IPS DF 4.7 (cell line): ENCODE data around the gene ADISSP.

Source experiments
- DNase-seq: peaks from one replicate; pipeline ENCODE4 v3.0.0-alpha.2; 2013; ENCODE audit warnings: low spot score; ENCODE audit errors: extremely low read depth

ADISSP gene

DNA sequence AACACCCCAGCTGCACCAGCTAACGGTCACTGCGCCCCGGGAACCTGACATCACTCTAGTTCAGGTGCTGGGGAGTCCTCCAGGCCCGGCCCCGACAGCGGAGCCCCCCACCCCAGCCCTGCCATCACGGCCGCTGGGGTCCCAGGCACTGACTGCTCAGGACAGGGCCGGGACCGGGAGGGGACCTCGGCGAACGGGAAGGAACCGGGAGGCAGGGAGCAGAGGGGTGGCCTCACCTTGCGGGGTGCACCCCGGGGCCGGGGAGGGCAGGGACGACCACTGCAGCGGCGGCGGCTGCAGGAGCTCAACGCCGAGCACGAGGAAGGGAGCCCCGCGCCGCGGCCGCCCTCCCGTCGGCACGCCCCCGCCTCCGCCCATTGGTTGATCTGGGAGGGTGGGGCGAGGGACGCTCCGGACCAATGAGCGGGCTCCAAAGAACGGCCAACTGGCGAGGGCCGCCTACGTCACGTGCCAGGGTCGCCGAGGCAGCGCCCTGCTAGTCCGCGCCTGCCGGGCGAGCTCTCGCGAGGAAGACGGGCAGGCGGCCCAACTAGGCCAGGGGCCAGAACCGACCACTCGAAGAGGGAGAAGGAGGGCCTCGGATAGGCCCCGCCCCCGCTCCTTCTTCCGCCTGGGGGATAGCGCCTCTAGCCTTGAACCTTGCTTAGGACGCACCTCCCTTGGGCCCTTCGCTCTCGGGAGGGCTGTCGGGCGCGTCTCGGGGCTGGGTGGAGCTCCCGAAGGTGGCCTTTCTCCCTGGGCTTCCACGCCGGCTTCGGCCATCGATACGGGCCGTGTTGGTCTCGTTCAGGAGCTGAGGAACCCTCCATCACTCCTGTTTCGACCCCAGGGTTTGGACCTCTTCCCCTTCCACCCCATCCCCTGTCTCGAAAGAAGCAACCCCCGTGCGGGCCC is at the start of gene ADISSP:
Gene ADISSP (minus strand): TSS at position 327 of the 915 bp plus-strand sequence. CDS start 7,653 bp downstream, outside the sequence.
- peak; percentile 86 for DNase-seq

DNA sequence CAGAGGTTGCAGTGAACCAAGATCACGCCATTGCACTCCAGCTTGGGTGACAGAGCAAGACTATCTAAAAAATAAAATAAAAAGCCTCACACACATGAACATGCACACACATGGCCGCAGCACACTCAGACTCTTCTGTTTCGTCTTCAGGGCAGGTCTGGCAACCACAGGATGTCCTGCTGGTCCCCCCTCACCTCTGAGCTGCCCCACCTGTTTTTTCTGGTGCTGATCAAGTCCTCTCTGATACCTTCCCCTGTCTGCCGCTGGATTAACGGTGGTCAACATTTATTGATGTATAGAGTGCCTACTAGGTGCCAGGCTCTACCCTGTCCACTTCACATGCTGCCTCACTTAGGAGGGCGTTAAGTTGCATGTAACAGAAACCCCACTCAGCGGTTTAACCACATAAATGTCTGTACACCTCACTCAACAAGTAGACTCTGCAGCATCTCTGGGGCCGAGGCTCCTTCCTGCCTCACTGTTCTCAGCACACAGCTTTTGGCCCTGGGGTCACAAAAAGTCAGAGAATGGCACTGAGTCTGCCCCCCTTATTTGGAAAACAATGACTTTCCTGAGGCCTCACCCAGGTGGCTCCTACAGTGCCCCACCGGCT is 48.3 kb upstream of the ADISSP start:
- no peak for DNase-seq

DNA sequence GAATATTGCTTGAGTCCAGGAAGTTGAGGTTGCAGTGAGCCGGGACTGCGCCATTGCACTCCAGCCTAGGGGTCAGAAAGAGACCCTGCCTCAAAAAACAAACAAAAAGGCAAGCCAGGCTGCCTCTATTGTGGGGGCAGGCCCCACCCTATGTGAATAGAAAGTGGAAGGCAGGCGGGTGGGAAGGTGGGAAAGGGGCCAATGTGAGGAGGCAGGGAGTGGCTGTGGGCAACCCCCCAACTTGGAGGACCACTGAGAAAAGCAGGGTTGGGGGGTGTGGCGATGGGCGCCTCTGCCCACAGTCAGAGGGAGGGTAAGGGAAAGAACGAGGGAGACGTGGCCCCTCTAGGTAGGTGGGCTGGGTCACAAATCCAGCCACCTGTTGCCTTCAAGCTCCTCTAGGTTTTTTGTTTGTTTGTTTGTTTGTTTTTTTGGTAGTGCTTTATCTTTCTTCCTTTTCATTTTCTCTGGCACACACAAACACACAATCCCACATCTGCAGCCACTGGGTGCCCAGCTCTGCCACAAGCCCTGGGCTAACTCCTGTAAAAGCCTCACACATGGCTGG is 47.5 kb upstream of the ADISSP start:
- no peak for DNase-seq

DNA sequence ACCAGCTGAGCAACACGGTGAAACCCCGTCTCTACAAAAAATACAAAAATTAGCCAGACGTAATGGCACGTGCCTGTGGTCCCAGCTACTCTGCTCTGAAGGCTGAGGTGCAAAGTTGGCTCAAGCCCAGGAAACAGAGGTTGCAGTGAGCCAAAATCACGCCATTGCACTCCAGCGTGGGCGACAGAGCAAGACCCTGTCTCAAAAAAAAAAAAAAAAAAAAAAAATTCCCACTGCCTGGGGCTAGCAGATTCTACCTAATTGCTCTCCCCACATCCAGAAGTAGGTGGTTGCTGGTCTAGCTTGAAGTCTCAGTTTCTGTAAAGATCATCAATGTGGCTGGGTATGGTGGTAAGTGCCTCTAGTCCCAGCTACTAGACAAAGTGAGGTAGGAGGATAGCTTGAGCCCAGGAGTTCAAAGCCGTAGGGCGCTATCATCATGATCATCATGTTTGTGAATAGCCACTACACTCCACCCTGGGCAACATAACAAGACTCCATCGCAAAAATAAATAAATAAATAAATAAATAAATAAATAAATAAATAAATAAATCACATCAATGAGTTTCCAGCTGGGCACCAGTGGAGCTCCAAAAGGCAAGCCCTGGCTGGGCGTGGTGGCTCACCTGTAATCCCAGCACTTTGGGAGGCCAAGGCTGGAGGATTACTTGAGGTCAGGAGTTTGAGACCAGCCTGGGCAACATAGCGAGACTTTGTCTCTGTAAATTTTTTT is 46.5 kb upstream of the ADISSP start:
- DNase-seq, result no peak

DNA sequence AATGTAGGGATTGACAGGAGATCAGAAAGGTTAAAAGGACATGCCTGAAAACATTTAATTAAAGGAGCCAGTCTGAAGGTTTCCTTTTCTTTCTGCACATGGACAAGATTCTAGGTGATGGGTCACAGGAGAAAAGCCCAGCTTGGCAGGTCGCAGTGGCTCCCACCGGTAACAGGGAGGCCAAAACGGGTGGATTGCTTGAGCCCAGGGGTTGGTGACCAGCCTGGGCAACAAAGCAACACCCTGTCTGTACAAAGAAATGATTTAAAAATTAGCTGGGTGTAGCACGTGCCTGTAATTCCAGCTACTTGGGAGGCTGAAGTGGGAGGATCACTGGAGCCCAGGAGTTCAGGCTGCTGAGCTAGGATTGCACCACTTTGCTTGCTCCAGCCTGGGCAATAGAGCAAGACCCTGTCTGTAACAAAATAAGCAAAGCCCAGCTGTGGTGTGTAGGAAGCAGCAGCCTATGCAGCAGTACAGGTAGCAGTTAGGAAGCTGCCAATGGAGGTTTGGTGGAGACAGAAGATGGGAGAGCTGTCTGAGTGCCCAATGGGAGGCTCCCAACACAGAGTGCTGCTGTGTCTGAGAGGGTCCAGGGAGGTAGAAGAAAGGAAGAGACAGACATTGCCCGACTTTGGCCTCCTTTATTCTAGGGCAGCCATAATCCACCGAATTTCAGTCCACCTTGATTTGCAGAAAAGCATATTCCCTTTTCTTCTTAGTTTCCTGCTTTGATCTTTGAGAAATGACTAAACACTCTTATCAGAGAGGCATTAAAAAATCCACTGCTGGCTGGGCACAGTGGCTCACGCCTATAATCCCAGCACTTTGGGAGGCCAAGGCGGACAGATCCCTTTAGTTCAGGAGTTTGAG is 45.7 kb upstream of the ADISSP start:
- DNase-seq, result no peak

DNA sequence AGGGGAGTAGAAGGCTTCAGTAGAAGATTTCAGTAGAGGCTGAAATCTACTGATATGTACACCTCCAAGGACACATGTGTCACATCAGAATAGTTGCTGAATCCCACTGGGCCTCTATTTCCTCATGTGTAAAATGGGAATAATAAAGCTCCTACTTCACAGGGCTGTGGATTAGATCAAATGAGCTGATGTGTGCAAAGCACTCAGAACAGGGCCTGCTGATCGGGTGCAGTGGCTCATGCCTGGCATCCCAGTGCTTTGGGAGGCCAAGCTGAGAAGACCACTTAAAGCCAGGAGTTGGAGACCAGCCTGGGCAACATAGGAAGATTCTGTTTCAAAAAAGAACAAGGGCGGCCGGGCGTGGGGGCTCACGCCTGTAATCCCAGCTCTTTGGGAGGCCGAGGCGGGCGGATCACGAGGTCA is 44.7 kb upstream of the ADISSP start:
- DNase-seq, result no peak

DNA sequence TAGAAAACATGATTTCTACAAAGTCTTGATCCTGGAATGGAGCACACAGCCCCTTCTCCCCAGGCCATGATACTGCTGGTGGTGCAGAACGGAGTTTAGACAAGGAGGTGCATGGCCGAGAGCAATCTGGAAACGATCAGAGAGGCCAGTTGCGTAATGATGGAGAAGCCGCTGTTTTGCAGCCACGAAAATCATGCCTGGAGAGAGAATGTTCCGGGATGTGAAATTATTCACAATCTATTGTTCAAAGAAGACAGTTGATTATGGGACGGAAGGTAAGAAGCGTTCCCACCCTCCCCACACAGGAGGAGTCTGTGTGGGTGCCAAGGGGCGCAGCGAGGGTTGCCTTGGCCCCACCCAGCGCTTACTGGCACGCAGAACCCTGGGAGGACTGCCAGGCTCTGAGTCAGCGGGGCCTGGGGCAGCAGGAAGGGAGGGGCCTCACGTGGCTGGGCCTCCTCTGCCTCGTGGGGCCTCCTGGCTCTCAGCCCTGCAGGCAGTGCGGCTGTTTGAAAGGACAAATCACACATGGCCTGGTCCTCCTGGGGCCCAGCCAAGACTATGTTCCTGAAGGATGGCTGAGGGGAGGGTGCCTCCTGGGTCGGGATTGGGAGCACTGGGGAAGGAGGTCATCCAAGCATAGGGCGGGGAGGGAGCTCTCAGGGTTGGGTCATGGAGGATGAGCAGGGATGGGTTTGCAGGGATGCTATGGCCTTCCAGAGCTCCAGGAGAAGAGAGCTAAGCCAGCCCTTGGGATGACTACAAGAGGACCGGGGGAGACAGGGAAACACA is 44.1 kb upstream of the ADISSP start:
- no peak for DNase-seq

DNA sequence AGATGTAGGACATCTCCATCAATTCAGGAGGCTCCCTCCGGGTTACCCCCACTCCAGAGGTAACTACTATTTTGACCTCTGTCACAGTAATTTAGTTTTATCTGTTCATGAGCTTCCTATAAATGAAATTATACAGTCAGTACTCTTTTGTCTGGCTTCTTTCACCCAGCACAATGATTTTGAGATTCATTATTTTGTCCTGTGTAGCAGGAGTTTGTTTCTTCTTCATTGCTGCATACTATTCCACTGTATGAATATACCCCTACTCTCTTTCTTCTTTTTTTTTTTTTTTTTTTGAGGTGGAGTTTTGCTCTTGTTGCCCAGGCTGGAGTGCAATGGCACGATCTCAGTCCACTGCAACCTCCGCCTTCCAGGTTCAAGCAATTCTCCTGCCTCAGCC is 41.0 kb upstream of the ADISSP start:
- DNase-seq, result no peak

DNA sequence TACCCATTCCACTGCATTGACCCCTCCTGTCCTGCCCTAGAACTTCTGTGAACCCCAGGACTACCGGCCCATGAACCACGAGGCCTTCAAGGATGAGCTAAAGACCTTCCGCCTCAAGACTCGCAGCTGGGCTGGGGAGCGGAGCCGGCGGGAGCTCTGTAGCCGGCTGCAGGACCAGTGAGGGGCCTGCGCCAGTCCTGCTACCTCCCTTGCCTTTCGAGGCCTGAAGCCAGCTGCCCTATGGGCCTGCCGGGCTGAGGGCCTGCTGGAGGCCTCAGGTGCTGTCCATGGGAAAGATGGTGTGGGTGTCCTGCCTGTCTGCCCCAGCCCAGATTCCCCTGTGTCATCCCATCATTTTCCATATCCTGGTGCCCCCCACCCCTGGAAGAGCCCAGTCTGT is 37.2 kb upstream of the ADISSP start:
- DNase-seq, result no peak

DNA sequence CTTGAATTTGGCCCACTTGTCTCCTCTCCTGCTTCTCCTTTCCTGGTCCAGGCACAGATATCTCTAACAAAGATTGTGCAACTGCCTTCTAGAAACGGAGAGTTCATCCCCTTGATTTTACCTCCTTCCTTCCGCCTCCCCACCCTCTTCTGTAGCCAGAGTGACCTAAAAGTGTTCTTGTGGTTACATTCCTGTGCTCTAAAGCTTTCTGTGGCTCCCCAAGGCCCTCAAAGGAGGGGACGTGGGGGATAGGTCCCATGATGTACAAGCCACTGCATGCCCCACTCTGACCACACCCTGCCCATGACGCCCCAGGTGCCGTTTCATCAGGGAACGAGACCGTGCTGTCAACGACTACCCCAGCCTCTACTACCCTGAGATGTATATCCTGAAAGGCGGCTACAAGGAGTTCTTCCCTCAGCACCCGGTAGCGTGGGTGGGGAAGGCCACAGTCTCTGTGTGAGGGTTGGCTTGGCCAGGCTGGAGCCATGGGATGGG is 36.8 kb upstream of the ADISSP start:
- no peak for DNase-seq

DNA sequence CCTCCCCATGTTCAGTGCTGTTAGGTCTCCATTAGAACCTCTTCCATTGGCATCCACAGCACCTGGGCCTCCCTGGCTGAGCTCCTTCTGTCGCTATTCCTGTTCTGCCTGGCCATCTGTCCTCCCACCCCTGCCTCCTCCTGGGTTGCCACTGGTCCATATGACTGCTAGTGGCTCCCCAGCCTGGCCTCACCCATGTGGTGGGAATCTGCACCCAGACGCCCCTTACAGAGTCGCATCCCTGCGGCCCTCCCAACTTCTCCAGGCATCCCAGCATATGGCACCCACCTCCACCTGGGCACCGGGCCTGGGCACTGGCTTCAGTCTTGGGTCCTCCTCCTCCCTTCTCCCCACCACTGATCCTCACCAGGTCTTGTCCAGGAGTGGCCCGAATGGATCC is 36.3 kb upstream of the ADISSP start:
- no peak for DNase-seq

DNA sequence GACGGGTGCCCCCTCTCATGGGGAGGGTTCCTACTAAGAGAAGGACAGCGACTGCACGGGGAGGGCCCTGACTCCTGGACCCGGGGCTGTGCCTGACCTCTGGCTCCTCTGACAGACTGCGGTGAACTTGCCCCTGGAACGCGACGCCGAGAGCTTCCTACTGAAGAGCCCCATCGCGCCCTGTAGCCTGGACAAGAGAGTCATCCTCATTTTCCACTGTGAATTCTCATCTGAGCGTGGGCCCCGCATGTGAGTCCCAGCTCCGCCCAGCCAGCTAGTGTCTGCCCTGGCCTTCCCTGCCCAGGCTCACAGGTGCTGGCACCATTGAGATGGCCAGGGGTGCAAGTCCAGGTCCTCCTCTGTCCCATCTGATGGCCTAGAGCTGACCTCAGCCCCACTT is 35.7 kb upstream of the ADISSP start:
- DNase-seq, result no peak

DNA sequence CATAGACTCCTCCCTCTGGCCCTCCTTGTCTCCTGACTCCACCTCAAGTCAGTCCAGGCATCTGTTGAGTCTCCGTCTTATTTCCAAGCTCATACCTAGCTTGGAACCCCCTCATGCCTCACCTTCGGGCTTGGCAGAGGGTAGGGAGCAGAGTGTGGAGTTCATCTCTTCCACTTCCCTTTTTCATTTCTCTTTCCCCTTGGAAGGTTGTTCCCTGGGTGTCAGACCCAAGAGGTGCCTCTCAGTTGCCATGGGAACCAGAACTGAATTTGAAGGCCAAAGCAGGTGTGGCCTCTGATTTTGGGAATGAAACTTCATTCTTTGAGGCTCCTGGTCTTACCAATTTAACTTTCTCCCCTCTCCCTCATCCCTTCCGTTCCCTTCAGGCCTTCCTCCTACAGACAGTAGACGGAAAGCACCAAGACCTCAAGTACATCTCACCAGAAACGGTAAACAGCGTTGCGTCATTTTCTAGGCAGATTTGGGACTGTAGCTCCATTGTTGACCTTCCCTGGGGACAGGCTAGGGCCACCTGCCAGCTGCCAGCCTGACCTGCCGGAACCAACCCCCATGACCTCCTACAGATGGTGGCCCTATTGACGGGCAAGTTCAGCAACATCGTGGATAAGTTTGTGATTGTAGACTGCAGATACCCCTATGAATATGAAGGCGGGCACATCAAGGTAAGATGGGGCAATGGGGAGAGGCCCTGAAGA is 35.1 kb upstream of the ADISSP start:
- no peak for DNase-seq

DNA sequence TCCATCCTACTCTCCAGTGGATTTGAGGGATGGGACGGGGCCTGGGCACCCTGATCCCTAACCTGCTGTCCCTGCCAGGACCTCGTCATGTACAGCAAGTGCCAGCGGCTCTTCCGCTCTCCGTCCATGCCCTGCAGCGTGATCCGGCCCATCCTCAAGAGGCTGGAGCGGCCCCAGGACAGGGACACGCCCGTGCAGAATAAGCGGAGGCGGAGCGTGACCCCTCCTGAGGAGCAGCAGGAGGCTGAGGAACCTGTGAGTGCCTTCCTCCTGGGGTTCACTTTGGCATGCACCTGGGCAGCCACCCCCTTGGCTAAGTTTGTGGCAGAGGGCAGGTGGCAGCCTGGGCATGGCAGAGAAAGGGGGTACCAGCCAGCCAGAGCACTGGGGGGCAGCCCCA is 34.3 kb upstream of the ADISSP start:
- DNase-seq, result no peak

DNA sequence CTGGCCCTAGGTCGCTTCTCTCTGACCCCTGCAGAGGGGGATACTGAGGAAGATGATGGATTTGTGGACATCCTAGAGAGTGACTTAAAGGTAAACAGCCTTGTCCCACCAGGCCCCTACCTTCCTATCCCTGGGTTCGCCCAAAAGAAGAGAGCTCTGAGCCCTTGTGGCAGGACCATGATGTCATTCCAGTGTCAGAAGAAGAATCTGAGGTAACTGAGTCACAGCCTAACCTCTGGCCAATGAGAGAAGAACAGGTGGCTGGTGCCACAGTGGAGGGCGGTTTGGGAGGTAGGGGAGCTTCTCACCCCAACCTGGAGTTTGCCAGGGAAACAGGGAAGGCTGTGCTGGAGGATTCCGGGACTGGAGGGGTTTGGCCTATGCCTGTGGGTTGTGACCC is 33.7 kb upstream of the ADISSP start:
- DNase-seq, result no peak

DNA sequence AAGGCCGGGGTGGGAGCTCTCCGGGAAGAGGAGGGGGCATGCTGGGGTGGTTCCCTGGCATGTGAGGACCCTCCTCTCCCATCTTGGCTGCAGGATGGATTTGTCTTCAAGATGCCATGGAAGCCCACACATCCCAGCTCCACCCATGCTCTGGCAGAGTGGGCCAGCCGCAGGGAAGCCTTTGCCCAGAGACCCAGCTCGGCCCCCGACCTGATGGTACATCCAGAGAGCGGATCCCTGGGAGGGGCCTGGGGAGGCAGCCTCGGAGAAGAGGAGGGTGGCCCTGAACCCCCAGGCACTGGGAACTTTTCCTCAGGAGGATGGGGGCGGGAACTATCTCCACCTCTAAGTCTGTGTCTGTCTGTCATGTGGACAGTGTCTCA is 33.3 kb upstream of the ADISSP start:
- DNase-seq, result no peak

DNA sequence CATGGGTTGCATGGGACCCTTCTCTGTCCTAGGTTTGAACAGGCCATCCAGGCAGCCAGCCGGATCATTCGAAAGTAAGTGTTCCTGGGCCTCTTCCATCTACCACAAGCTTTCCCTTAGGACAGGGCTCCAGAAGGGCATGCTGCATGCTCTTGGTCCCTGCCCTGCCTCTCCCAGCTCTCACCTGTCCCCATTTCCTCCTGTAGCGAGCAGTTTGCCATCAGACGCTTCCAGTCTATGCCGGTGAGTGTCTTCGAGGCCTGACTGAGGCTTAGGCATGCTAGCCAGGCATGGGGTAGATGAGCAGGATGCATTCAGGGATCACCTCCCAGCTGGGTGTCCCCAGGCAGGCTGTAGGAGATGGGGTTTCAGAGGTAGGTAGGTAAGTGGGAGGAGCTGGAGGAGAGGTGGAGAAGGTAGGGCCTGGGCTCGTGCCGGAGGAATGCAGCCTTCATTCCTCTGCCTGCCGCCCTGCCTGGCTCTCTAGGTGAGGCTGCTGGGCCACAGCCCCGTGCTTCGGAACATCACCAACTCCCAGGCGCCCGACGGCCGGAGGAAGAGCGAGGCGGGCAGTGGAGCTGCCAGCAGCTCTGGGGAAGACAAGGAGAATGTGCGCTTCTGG is 32.8 kb upstream of the ADISSP start:
- no peak for DNase-seq

DNA sequence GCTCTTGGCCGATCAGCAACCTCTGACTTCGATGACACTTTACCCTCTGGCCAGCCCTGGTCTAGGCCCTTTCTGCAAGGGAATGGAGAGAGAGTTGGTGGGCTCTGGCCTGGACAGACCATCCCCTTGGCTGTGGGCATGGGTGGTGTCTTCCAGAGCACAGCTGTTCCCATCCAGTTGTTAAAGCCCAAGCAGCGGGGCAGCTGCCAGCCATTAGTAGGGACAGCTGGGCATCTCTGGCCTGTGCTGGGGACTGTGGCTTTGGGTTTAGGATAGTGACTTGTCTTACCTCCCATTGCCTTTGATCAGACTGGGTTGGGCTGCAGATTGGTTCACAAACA is 31.3 kb upstream of the ADISSP start:
- DNase-seq, result no peak

DNA sequence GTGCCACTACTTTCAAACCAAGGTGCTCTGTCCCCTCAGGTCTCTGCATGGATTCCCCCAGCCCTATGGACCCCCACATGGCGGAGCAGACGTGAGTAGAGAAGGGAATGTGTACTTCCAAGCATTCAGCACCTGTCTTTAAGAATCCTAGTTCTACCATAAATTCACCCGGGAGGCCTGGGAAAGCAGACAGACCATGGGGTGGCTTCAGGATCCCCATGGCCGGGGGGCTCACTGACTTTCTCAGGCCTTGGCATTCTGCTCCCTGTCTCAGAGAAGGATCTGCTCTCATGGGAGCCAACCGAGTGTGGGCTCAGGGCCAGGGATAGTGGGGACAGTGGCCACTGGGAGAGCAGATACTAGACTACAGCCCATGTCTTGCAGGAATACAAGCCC is 30.8 kb upstream of the ADISSP start:
- no peak for DNase-seq
